Panc1 (cell line): ENCODE measurements around the gene DUS1L. TPM values are rescaled to one million over a fixed set of nuclear protein-coding genes. Genes with fewer than 3 reads are reported as not detected.

Source experiments
- ATAC-seq: fragments of 200-7000 bp; cut with Tn5 transposase; 2 replicates; pipeline ENCODE4 v1.9.1; 2020; ENCODE audit warnings: mild to moderate bottlenecking, moderate library complexity
- BruUV-seq: library from RNA; stranded (reverse); fragments of 400-500 nt; replicated peaks from 2 replicates; lab custom pipeline; 2021; lab: Mats Ljungman, UMichigan
- CTCF ChIA-PET: fragments of 300-600 bp; sonication (Branson Sonifier 250); formaldehyde crosslinking; loops from one replicate; lab custom pipeline; 2022; ENCODE audit warnings: antibody characterized with exemption; lab: Charles Lee
- POLR2A ChIA-PET: fragments of 300-600 bp; sonication (Branson Sonifier 250); formaldehyde crosslinking; loops from one replicate; lab custom pipeline; 2022; ENCODE audit warnings: antibody characterized with exemption; lab: Charles Lee
- DNase-seq: peaks from one replicate; pipeline ENCODE4 v3.0.0-alpha.2; 2010; ENCODE audit warnings: low read depth, low spot score
- H3K27ac ChIP-seq: 2 replicates; pipeline ENCODE4 v1.5.1; 2011; ENCODE audit warnings: mild to moderate bottlenecking, low read length, inconsistent platforms
- H3K27me3 ChIP-seq: fragments of 200-500 bp; sonication (Bioruptor generic); 2 replicates; pipeline ENCODE4 v1.6.0; 2014; ENCODE audit warnings: low read length, inconsistent platforms; ENCODE audit not compliant: control insufficient read depth, insufficient read depth
- H3K36me3 ChIP-seq: fragments of 200-500 bp; sonication (Bioruptor generic); 2 replicates; pipeline ENCODE4 v1.5.1; 2014; ENCODE audit warnings: inconsistent platforms, mild to moderate bottlenecking, low read length, moderate library complexity; ENCODE audit not compliant: control insufficient read depth, insufficient read depth
- H3K4me1 ChIP-seq: 2 replicates; pipeline ENCODE4 v1.5.1; 2011; ENCODE audit warnings: inconsistent platforms, mild to moderate bottlenecking, low read length, moderate library complexity; ENCODE audit not compliant: control insufficient read depth, insufficient read depth
- H3K4me3 ChIP-seq, 2 experiments: 2 replicates each; pipeline ENCODE4 v1.5.1; 2011 to 2012; ENCODE audit warnings: low read depth in 2 of 2, low read length in 2 of 2, mild to moderate bottlenecking in 2 of 2, inconsistent platforms in 1 of 2, moderate library complexity in 1 of 2
- H3K9me3 ChIP-seq: fragments of 200-500 bp; sonication (Bioruptor generic); 2 replicates; pipeline ENCODE4 v1.5.1; 2014; ENCODE audit warnings: low read depth, mild to moderate bottlenecking, inconsistent platforms, low read length, moderate library complexity; ENCODE audit not compliant: control insufficient read depth, insufficient read depth
- CTCF ChIP-seq: fragments of 450-650 bp; IDR thresholded peaks from 2 replicates; pipeline ENCODE4 v1.5.1; 2017; ENCODE audit warnings: mild to moderate bottlenecking
- POLR2AphosphoS5 ChIP-seq: IDR thresholded peaks from 2 replicates; pipeline ENCODE4 v1.6.1; 2012; ENCODE audit warnings: mild to moderate bottlenecking, low read depth, low read length, moderate library complexity
- REST ChIP-seq, 2 experiments: IDR thresholded peaks; 2 replicates each; pipeline ENCODE4 v1.6.1; 2011 to 2012; ENCODE audit warnings: low read depth in 2 of 2, control low read depth in 1 of 2, low read length in 1 of 2, mild to moderate bottlenecking in 1 of 2, moderate library complexity in 1 of 2; ENCODE audit not compliant: insufficient read depth in 1 of 2
- SIN3A ChIP-seq: IDR thresholded peaks from 2 replicates; pipeline ENCODE4 v1.6.1; 2012; ENCODE audit warnings: low read depth, mild to moderate bottlenecking, low read length, moderate library complexity, borderline replicate concordance; ENCODE audit not compliant: insufficient read depth
- TCF7L2 ChIP-seq: IDR thresholded peaks from 2 replicates; pipeline ENCODE4 v1.6.1; 2011; ENCODE audit warnings: mild to moderate bottlenecking, low read depth, low read length, inconsistent platforms
- in situ Hi-C: cut with HindIII; loops from 2 replicates; pipeline ENCODE4 v1.10.0; 2016; ENCODE audit warnings: low sequenced_read_pairs, low pct_unique_long_range_greater_than_20kb
- intact Hi-C: fragments of 100-400 bp; cut with micrococcal nuclease; formaldehyde crosslinking; loops from one replicate; pipeline ENCODE4 v1.10.0; 2022; ENCODE audit not compliant: unreplicated experiment
- total RNA-seq: library from RNA; stranded (reverse); gene quantifications from one replicate; pipeline ENCODE4 v1.2.1, GENCODE V29; 2021; ENCODE audit not compliant: unreplicated experiment

The DUS1L gene
- total RNA-seq, 1 experiment from 2014 or later = 115 TPM

GRCh38 chr17:82029990-82030469 lies 35.6 kb downstream of the DUS1L start:
- Histone ChIP-seq H3K4me1 (peaks cover 13% of the 10 kb centered on the region), H3K9me3 (no peaks in the 10 kb centered on the region), H3K4me3 (no peak overlapping the region), H3K36me3 (peaks cover 2% of the 10 kb centered on the region; the same call in 1 of the 2 replicates), H3K27me3 (no peaks in the 10 kb centered on the region), H3K27ac (no peak overlapping the region; the same call in 1 of the 2 replicates)
- intact Hi-C loops (loop anchor here (10.0 kb wide), 1 partner anchor 165 kb away; the partner anchor contains the start of gene P4HB), in situ Hi-C loops (no loop called here)
- POLR2A ChIA-PET = interaction anchor here (0.6 to 1.2 kb wide), 2 partner anchors 11 to 76 kb away, joined by 3 to 5 read pairs; no protein-coding TSS in a partner anchor
- no TSS peak for BruUV-seq
- ATAC-seq (peak; percentile 6), DNase-seq (no peak)
- CTCF ChIA-PET = interaction anchor here (0.6 to 1.7 kb wide), 8 partner anchors 8 to 124 kb away, joined by 3 to 7 read pairs (median 4); no protein-coding TSS in a partner anchor
- TF ChIP-seq CTCF (no peak), REST (IDR thresholded peaks at IDR 0.05; ENCODE audit: insufficient read depth in 1 of 2, low read depth in 2 of 2, low read length in 1 of 2) (no peak)

GRCh38 chr17:82029391-82029790 lies 36.2 kb downstream of the DUS1L start:
- DNase-seq = no peak
- Histone ChIP-seq H3K27ac (no peak overlapping the region), H3K36me3 (peaks cover 2% of the 10 kb centered on the region; the same call in 1 of the 2 replicates), H3K9me3 (no peaks in the 10 kb centered on the region), H3K4me1 (peaks cover 13% of the 10 kb centered on the region), H3K27me3 (no peaks in the 10 kb centered on the region), H3K4me3 (no peak overlapping the region)
- in situ Hi-C loops = no loop called here
- ChIA-PET POLR2A (no interaction called here), CTCF (interaction anchor here (1.7 kb wide), 1 partner anchor 125 kb away, joined by 5 read pairs; no protein-coding TSS in a partner anchor)
- TF ChIP-seq SIN3A (no peak), CTCF (no peak), POLR2AphosphoS5 (no peak), TCF7L2 (no peak), REST (IDR thresholded peaks at IDR 0.05; ENCODE audit: insufficient read depth in 1 of 2, low read depth in 2 of 2, low read length in 1 of 2) (no peak)
- ATAC-seq = no peak
- BruUV-seq = no TSS peak
- intact Hi-C loops = loop anchor here (10.0 kb wide), 1 partner anchor 165 kb away; the partner anchor contains the start of gene P4HB
